ENCODE data around the gene VPS36.
"Not testable (repeated sequence)": the region's sequence is repeated elsewhere in the genome, so short reads cannot be mapped to it uniquely, and the experiment has no call there.

VPS36 gene

GRCh38 chr13:52374389-52374788 is 76.0 kb downstream of the VPS36 start:
- no peak for DNase-seq

- not testable (repeated sequence) for DNase-seq
These were observed 77.2 kb downstream of the VPS36 start for GRCh38 chr13:52373277-52373676.

GRCh38 chr13:52371736-52372247 is 78.6 kb downstream of the VPS36 start:
- DNase-seq: no peak

- DNase-seq: no peak
These were observed 84.1 kb downstream of the VPS36 start for GRCh38 chr13:52366291-52366690.
